HPDE6-E6E7 (cell line): ENCODE results near the gene OS9.
"Not testable (repeated sequence)": the region's sequence is repeated elsewhere in the genome, so short reads cannot be mapped to it uniquely, and the experiment has no call there.

Experiments
- DNase-seq: peaks from one replicate; pipeline ENCODE4 v3.0.0; 2011; ENCODE audit warnings: missing footprints; ENCODE audit errors: extremely low spot score

The OS9 gene

DNA sequence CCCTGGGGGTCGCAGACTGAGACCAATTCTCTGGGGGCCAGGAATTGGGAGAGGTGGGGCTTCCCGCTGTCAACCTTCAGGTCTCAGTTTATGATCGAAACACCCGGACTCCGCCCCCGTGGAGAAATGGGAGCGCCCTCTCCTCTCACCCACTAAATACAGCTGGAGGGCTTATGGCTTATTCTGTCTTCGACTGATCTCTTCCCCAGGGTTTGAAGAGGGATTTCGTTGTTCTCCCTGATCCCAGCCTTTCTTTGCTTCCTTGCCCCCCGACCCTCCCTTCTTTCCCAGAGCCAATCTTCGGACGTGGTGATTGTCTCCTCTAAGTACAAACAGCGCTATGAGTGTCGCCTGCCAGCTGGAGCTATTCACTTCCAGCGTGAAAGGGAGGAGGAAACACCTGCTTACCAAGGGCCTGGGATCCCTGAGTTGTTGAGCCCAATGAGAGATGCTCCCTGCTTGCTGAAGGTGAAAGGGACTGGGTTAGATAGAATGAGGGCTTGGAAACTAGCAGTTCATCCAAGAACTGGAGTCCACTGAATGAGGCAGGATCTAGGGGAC, 607 bp downstream of the OS9 start:
- no peak for DNase-seq

DNA sequence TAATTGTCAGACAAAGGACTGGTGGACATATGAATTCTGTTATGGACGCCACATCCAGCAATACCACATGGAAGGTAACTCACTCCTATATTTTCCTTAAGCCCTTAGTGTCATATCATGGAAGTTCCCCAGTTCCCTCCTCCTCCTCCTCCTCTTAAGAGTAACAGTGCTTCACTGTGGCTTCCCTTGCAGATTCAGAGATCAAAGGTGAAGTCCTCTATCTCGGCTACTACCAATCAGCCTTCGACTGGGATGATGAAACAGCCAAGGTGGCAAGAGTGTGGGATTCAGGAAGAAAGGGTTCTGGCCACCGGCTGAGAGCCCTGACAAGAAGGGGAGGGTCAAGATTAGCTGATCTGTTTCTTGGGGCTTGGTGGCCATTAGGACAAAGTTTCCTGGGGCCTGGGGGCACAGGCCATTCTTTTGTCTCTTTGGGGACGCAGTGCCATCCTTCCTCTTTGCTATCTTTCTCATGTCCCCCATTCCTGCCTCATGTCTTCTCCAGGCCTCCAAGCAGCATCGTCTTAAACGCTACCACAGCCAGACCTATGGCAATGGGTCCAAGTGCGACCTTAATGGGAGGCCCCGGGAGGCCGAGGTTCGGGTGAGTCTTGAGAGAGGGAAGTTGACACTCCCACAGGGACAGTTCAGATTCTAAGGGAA, 2.0 kb downstream of the OS9 start:
- no peak for DNase-seq

DNA sequence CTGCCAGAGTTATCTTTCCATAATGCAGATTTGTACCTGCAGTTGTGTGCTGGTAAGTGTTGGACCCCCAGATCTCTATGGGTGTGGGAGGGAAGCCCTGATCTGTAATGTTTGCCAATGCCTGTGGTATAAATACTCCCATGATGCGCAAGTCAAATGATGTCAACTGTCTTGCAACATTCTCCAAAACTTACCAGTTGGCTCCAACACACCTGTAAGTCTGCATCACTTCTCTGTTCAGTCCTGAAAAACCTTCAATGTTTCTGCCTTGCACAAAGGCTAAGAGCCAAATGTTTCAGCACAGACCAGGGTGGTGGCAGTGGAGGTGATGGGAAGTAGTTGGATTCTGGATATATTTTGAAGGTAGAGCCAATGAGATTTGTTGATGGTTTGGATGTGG, 3.1 kb downstream of the OS9 start:
- no peak for DNase-seq

DNA sequence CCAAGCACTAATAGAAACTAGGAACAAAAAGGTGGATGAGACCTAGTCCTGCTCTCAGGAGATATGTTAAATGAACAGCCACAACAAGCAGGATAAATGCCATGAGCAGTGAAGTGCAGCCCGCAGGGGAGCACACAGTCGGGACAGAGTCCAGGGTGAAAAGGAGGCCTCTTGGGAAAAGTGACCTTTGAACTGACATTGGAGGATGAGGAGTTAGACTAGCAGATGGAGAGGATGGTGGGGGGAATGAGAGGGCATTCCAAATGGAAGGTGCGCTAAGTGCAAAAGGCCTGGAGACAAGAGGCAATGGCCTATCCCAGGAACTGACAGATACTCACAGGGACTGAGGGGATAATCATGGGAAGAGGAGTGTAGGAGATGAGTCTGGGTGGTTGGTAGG, 4.5 kb downstream of the OS9 start:
- no peak for DNase-seq

DNA sequence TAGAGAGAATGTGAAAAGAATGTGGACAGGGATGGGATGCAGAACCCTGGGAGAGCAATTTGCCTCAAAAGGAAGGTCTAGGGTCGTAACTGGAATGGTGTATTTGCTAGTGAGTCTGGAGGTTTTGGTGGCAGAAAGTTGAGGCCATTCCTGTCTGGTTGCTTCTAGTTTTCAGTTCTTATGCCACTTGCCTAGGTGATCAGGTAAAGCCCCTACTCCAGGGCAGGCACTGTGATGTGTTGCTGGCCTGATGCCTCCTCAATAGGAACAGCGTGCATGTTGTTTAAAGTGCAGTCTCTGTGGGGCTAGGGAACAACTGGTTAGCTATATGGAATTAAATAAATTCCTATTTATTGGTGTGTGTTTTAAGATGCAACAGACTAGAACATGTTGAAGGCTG, 6.4 kb downstream of the OS9 start:
- no peak for DNase-seq

DNA sequence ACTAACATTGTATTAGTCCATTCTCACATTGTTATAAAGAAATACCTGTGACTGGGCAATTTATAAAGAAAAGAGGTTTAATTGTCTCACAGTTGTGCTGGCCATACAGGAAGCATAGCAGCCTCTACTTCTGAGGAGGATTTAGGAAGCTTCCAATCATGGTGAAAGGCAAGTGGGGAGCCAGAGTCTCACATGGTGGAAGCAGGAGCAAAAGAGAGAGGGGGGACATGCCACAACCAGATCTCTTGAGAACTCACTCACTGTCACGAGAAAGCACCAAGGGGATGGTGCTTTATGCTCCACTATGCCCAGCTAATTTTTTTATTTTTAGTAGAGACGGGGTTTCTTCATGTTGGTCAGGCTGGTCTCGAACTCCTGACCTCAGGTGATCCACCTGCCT, 13.3 kb downstream of the OS9 start:
- no peak for DNase-seq

DNA sequence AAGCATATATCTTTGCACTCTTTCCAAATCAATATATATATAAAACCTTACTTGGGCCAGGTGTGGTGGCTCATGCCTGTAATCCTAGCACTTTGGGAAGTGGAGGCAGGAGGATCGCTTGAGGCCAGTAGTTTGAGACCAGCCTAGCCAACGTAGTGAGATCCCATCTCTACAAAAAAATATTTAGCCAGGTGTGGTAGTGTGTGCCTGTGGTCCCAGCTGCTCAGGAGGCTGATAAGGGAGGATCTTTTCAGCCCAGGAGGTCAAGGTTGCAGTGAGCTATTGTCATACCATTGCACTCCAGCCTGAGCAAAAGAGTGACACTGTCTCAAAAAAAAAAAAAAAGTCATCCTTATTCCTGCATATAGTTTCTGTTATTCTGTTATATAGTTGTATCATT, 14.4 kb downstream of the OS9 start:
- no peak for DNase-seq

DNA sequence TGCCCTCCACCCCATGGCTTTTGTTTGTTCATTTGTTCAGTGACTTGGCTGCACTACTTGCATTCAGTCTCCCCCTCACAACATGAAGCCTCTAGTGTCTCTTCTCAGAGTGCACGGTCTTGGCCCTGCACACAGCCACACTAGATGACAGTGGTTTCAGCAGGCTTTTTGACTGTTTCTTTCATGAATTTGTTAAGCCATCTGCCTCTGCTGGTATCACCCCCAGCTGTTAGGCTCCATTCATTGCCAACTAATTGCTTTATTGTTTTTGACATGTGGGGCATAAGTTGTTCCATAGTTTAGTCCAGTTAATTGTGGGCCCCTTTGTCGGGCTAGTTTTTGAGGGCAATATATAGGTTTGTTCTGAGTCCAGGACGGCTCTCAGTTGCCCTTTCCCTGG, 18.8 kb downstream of the OS9 start:
- DNase-seq = no peak

DNA sequence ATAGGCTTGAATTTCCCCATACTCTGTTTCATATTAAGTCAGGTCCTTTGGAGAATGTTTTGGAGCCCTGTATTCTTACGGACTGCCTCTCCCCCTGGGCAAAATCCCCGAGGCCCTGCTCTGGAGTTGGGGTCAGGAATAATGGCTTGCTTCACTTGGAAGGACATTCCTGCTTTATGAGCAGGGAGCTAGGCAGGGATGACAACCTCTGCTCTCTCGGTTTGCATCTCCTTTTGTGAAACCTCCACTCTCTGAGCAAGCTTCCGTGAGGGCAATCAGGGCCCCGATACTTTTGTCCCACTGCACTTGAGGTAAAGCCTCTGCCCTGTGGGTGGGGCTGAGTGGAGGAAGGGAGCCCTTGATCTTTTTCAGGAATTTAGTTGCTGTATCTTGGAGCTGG, 19.3 kb downstream of the OS9 start:
- no peak for DNase-seq

DNA sequence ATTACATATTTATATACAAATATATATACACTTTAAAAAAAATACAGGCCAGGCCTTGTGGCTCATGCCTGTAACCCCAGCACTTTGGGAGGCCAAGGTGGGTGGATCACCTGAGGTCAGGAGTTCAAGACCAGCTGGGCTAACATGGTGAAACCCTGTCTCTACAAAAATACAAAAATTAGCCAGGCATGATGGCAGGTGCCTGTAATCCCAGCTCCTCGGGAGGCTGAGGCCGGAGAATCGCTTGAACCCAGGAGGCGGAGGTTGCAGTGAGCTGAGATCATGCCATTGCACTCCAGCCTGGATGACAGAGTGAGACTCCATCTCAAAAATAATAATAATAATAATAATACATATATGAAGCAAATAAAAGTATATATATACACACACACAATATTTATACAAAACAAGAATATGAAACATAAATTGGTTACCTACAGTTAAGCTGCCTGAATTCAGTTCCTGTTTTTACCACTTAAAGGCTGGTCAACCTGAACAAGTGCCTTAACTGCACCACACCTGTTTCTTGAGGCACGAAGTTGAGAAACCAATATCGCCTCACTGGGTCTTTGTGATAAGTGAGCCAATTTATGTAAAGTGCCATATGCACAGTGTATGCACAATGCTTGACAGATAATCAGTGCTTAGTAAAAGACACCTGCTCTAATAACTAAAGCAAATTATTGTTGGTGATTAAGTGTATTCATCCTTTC, 21.3 kb downstream of the OS9 start:
- DNase-seq = not testable (repeated sequence)

DNA sequence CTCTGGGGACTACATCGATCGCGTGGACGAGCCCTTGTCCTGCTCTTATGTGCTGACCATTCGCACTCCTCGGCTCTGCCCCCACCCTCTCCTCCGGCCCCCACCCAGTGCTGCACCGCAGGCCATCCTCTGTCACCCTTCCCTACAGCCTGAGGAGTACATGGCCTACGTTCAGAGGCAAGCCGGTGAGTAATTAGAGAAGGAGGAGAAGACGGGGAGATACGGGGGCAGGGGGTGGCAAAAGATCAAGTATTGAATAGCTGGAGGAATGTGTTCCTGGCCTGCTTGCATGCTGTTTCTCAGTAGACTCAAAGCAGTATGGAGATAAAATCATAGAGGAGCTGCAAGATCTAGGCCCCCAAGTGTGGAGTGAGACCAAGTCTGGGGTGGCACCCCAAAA, 21.9 kb downstream of the OS9 start:
- no peak for DNase-seq

DNA sequence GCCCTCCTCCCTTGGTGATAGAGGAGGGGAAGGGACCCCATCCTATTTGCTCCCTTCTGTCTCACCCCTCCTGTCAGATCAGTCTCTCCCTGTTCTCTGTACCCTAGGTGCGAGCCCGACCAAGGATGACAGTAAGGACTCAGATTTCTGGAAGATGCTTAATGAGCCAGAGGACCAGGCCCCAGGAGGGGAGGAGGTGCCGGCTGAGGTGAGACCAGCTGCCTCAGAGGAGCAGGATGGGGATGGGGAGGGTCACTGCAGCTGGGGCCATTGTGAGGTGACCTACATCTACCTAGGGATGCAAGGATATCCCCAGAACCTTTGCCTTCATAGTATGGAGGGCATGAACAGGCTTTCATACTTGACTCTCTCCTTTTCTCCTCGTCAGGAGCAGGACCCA, 22.4 kb downstream of the OS9 start:
- DNase-seq = no peak

DNA sequence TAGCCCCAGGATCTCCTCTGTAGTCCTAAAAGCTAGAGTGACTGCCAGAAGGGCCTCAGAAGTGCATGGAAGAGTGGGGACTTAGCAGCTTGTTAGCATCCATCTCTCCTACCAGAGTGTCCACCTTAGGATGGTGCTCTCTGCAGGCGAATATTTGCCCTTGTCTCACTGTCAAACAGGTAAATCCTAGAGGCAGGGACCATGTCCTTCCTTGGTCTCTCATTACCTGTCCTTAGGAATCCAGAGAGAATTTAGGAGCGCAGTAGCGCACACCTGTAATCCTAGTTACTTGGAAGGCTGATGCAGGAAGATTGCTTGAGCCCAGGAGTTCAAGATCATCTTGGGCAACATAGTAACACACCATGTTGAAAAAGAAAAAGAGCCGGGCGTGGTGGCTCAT, 23.2 kb downstream of the OS9 start:
- DNase-seq = no peak

DNA sequence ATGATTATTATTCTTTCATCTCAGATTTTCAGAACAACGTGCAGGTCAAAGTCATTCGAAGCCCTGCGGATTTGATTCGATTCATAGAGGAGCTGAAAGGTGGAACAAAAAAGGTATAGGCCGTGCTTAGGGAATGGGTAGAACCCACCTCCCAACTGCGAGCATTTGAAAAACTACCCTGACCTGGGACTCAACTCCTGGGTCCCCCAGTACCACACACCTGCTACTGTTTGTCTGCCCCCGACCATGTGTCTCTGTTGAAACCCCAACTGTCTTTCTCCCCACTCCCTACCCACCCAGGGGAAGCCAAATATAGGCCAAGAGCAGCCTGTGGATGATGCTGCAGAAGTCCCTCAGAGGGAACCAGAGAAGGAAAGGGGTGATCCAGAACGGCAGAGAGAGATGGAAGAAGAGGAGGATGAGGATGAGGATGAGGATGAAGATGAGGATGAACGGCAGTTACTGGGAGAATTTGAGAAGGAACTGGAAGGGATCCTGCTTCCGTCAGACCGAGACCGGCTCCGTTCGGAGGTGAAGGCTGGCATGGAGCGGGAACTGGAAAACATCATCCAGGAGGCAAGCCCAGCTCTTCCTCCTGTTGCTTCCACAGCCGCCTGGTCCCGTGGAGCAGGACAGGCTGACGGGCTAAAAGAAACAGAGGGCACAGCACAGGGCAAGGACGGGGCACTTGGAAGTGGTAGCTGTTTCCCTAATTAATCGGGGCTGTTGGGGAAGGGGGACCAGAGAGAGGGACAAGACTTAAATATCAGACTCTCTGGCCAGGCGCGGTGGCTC, 24.1 kb downstream of the OS9 start:
- DNase-seq = no peak

DNA sequence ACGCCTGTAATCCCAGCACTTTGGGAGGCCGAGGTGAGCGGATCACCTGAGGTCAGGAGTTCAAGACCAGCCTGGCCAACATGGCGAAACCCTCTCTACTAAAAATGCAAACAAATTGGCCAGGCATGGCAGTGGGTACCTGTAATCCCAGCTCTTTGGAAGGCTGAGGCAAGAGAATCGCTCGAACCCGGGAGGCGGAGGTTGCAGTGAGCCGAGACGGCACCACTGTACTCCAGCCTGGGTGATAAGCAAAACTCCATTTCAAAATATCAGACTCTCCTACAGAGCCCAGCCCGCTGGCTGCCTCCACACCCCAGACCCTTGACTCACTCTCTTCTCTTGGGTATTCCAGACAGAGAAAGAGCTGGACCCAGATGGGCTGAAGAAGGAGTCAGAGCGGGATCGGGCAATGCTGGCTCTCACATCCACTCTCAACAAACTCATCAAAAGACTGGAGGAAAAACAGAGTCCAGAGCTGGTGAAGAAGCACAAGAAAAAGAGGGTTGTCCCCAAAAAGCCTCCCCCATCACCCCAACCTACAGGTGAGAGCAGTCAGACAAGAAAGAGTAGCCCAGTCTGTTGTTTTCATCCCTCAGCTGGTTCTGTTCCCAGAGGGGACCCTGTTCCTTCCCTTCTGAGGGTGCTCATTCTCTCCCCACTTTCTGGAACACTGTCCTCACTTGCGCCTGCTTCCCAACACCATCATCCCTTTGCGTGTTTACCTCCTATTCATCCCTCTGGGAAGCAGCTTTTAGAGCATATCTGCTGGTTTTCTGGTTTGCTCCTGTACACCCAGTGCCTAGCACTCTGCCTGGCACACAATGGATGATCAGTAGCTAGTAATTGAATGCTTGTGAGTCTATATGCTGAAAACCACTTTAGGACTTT, 25.0 kb downstream of the OS9 start:
- DNase-seq = no peak

DNA sequence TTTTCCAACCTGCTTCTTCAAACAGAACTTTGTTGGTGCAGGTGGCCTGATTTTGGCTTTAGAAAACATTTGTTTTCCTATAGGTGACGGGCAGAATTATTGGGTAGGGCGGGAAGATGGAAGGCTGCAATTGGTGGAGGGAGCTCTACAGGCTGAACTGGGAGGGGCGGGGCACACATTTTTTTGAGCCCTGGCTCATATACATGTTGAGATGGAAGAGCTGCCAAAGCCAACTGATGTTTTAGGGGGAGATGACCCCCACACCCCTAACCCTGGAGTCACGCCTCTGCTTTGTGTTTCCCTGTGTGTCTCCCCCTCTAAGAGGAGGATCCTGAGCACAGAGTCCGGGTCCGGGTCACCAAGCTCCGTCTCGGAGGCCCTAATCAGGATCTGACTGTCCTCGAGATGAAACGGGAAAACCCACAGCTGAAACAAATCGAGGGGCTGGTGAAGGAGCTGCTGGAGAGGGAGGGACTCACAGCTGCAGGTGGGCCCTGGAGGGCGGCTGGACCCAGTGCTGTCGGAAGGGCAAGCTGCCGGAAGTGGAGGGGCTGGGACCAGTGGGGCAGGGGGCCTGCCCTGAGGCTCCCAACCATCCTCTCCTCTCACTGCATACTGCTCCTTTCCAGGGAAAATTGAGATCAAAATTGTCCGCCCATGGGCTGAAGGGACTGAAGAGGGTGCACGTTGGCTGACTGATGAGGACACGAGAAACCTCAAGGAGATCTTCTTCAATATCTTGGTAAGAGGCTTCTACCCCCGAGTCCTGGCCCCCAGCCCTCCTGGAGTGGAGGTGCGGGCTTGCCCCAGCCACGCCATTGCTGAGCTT, 26.1 kb downstream of the OS9 start:
- no peak for DNase-seq

DNA sequence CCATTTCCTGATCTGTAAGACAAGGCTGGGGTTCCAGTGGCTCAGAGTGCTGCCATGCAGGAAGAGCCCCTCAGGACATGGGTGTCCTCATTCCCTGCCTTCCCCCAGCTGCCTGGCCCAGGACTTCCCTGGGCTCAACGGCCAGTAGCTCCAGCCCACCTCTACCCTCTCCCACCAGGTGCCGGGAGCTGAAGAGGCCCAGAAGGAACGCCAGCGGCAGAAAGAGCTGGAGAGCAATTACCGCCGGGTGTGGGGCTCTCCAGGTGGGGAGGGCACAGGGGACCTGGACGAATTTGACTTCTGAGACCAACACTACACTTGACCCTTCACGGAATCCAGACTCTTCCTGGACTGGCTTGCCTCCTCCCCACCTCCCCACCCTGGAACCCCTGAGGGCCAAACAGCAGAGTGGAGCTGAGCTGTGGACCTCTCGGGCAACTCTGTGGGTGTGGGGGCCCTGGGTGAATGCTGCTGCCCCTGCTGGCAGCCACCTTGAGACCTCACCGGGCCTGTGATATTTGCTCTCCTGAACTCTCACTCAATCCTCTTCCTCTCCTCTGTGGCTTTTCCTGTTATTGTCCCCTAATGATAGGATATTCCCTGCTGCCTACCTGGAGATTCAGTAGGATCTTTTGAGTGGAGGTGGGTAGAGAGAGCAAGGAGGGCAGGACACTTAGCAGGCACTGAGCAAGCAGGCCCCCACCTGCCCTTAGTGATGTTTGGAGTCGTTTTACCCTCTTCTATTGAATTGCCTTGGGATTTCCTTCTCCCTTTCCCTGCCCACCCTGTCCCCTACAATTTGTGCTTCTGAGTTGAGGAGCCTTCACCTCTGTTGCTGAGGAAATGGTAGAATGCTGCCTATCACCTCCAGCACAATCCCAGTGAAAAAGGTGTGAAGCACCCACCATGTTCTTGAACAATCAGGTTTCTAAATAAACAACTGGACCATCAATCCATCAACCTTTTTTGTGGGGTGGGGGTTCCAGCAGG, 27.0 kb downstream of the OS9 start:
- no peak for DNase-seq

DNA sequence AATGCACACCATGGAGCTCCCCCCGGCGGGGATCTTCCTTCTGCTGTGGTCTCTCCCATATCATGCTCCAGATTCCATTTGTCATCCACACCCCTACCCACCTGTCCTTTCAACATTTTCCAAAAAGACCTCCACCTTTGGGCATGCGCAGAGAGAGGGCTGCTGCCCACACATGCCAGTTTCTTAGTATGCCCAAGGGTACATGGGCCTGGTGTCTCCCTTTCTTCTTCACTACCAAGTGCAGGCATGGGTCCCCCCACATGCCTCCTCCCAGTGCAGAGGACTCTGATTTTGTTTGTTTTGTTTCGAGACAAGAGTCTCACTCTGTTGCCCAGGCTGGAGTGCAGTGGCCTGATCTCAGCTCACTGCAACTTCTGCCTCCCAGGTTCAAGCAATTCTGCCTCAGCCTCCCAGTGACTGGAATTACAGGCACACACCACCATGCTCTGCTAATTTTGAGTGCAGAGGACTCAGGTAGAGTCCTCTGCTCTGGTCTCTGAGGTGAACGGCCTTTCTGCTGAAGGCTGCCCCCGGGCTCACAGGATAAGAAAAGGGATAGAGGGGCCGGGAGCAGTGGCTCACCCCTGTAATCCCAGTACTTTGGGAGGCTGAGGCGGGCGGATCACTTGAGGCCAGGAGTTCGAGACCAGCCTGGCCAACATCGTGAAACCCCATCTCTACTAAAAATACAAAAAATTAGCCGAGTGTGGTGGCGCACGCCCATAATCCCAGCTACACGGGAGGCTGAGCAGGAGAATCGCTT, 28.1 kb downstream of the OS9 start:
- not testable (repeated sequence) for DNase-seq
